GM12892 (cell line): Measurements from ENCODE around the gene ABCB9.

Experiments used
- POLR2A ChIP-seq: IDR thresholded peaks from 2 replicates; pipeline ENCODE4 v1.6.1; 2011; ENCODE audit warnings: low read depth, low read length, control low read depth
- POLR2AphosphoS5 ChIP-seq: IDR thresholded peaks from 2 replicates; pipeline ENCODE4 v1.6.1; 2011; ENCODE audit warnings: low read depth, low read length, control low read depth

- no peak for TF ChIP-seq POLR2AphosphoS5
- no peak for TF ChIP-seq POLR2A
Observed at GRCh38 chr12:122986258-122986871, 20.1 kb upstream of the ABCB9 start.
